GM23248 (cell line): ENCODE results near the gene RBM43. TPM values are rescaled to one million over a fixed set of nuclear protein-coding genes. Genes with fewer than 3 reads are reported as not detected.

ENCODE experiments used
- DNase-seq: peaks from one replicate; pipeline ENCODE4 v3.0.0-alpha.2; 2015
- H2AFZ ChIP-seq: fragments of 200-600 bp; sonication (generic); 2 replicates; pipeline ENCODE4 v1.6.1; 2016; ENCODE audit warnings: antibody characterized with exemption
- H3F3A ChIP-seq: fragments of 200-600 bp; sonication (generic); 2 replicates; pipeline ENCODE4 v1.6.1; 2016; ENCODE audit warnings: mild to moderate bottlenecking, antibody characterized with exemption, mixed run types; ENCODE audit not compliant: insufficient read depth
- H3K27ac ChIP-seq: fragments of 200-600 bp; sonication (generic); 2 replicates; pipeline ENCODE4 v1.5.1; 2016; ENCODE audit warnings: mild to moderate bottlenecking
- H3K27me3 ChIP-seq: fragments of 200-600 bp; sonication (generic); replicated peaks from 2 replicates; pipeline ENCODE4 v1.6.1; 2016; ENCODE audit warnings: mild to moderate bottlenecking; ENCODE audit not compliant: insufficient read depth
- H3K36me3 ChIP-seq: fragments of 200-600 bp; sonication (generic); 2 replicates; pipeline ENCODE4 v1.6.1; 2016; ENCODE audit warnings: low read depth, mild to moderate bottlenecking
- H3K4me1 ChIP-seq: fragments of 200-600 bp; sonication (generic); 2 replicates; pipeline ENCODE4 v1.6.1; 2016; ENCODE audit warnings: mild to moderate bottlenecking; ENCODE audit not compliant: insufficient read depth
- H3K4me2 ChIP-seq: fragments of 200-600 bp; sonication (generic); one replicate; pipeline ENCODE4 v1.6.1; 2016; ENCODE audit warnings: mild to moderate bottlenecking; ENCODE audit not compliant: unreplicated experiment
- H3K4me3 ChIP-seq: fragments of 200-600 bp; sonication (generic); 2 replicates; pipeline ENCODE4 v1.5.1; 2016; ENCODE audit warnings: mild to moderate bottlenecking
- H3K79me2 ChIP-seq: fragments of 200-600 bp; sonication (generic); 2 replicates; pipeline ENCODE4 v1.6.1; 2016; ENCODE audit warnings: mild to moderate bottlenecking; ENCODE audit not compliant: insufficient read depth
- H3K9ac ChIP-seq: fragments of 200-600 bp; sonication (generic); 2 replicates; pipeline ENCODE4 v1.6.1; 2016; ENCODE audit warnings: mild to moderate bottlenecking
- H3K9me2 ChIP-seq: fragments of 200-600 bp; sonication (generic); 2 replicates; pipeline ENCODE4 v1.6.1; 2016; ENCODE audit warnings: mixed run types, mild to moderate bottlenecking, moderate library complexity; ENCODE audit not compliant: insufficient read depth
- H3K9me3 ChIP-seq: fragments of 200-600 bp; sonication (generic); one replicate; pipeline ENCODE4 v1.6.1; 2017; ENCODE audit warnings: low read depth
- H4K20me1 ChIP-seq: fragments of 200-600 bp; sonication (generic); 2 replicates; pipeline ENCODE4 v1.6.0; 2016; ENCODE audit not compliant: insufficient read depth
- EZH2 ChIP-seq: fragments of 200-600 bp; sonication (generic); IDR thresholded peaks from 2 replicates; pipeline ENCODE4 v1.6.1; 2018; ENCODE audit warnings: antibody characterized with exemption, mild to moderate bottlenecking; ENCODE audit not compliant: insufficient read depth, poor library complexity, severe bottlenecking
- EZH2phosphoT487 ChIP-seq: fragments of 200-600 bp; sonication (generic); IDR thresholded peaks from 2 replicates; pipeline ENCODE4 v1.6.1; 2018; ENCODE audit warnings: antibody characterized with exemption, moderate library complexity, mild to moderate bottlenecking, low read depth; ENCODE audit not compliant: insufficient read depth
- WGBS, 2 experiments: methylation state at CpG; one replicate each; pipeline ENCODE4 v1.1.6; 2015 to 2017; ENCODE audit warnings: low lambda C conversion rate in 2 of 2, low coverage in 1 of 2; ENCODE audit errors: missing lambda C conversion rate in 2 of 2; 5-methylcytosine and 5-hydroxymethylcytosine counted together
- in situ Hi-C: fragments of 300-500 bp; cut with MboI; formaldehyde crosslinking; loops from 2 replicates; pipeline ENCODE4 v1.15.0; 2020
- polyA plus RNA-seq: library from polyadenylated mRNA; unstranded; fragments of >200 nt; fragmentation: Nextera tagmentation; extraction: Ambion mirVana; gene quantifications from 2 replicates; pipeline ENCODE4 v1.2.1, GENCODE V29; 2016
- total RNA-seq: library from RNA; depleted of rRNA; stranded (reverse); fragments of >200 nt; shearing (Covaris generic); gene quantifications from 2 replicates; pipeline ENCODE4 v1.2.3, GENCODE V29; 2014

The RBM43 gene
- total and polyA plus RNA-seq, 2 experiments from 2014 or later: 3.1 to 6.8 TPM

DNA sequence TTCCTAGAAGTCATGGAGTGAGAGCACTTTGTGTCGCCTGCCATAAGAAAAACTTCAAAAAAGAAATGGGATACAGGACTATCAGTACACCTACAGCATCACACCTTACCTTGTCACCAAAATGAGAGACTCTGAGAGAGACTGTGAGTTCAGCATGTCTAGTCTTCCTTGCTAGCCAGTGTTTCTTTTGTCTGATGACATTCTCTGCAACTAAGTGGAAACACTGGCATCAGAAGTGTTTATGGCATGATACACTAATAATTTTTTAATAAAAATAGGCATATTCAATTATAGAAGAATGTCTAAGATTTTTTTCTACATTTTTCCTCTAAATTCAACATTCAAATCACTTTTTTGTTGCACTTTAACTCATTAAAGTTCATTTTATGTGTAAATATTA, 9.0 kb downstream of the RBM43 start:
- in situ Hi-C loops: no loop called here
- DNase-seq: no peak
- Histone ChIP-seq H3K36me3 (peaks cover 15% of the 10 kb centered on the region), H2AFZ (no peak overlapping the region), H3K9ac (no peak overlapping the region), H3K4me3 (no peak overlapping the region), H3F3A (peaks cover 13% of the 10 kb centered on the region), H3K27ac (no peak overlapping the region), H3K4me2 (no peak overlapping the region), H3K27me3 (no peaks in the 10 kb centered on the region), H3K4me1 (peaks cover 10% of the 10 kb centered on the region), H3K9me2 (no peaks in the 10 kb centered on the region), H3K9me3 (no peaks in the 10 kb centered on the region), H3K79me2 (0 out of 2 replicates have a peak, but pooled peaks cover 9% of the 10 kb centered on the region), H4K20me1 (no peaks in the 10 kb centered on the region)
- 90 to 100% methylated on average over 1 of the region's 1 CpG for whole genome bisulfite sequencing, 2 experiments
- TF ChIP-seq EZH2 (no peak), EZH2phosphoT487 (no peak)

GRCh38 chr2:151251012-151251411, 10.7 kb downstream of the RBM43 start:
- Histone ChIP-seq H3K36me3 (peaks cover 15% of the 10 kb centered on the region), H3K9me2 (no peaks in the 10 kb centered on the region), H4K20me1 (no peaks in the 10 kb centered on the region), H3K79me2 (no peaks in the 10 kb centered on the region), H3F3A (peaks cover 13% of the 10 kb centered on the region), H3K9ac (no peak overlapping the region), H2AFZ (no peak overlapping the region), H3K9me3 (no peaks in the 10 kb centered on the region), H3K27ac (peak overlapping the region; percentile 40), H3K4me1 (peaks cover 10% of the 10 kb centered on the region), H3K27me3 (no peaks in the 10 kb centered on the region), H3K4me3 (no peak overlapping the region), H3K4me2 (no peak overlapping the region)
- in situ Hi-C loops: no loop called here
- 87 to 100% methylated on average over 1 of the region's 1 CpG for WGBS, 2 experiments
- no peak for TF ChIP-seq EZH2phosphoT487
- TF ChIP-seq EZH2: no peak
- DNase-seq: peak; percentile 88

GRCh38 chr2:151247432-151247831, 14.2 kb downstream of the RBM43 start:
- Histone ChIP-seq H3K27me3 (no peaks in the 10 kb centered on the region), H3K9me3 (no peaks in the 10 kb centered on the region), H3K4me1 (peaks cover 10% of the 10 kb centered on the region), H3K79me2 (no peaks in the 10 kb centered on the region), H3K27ac (no peak overlapping the region), H2AFZ (no peak overlapping the region), H3K9me2 (no peaks in the 10 kb centered on the region), H3K4me3 (no peak overlapping the region), H3K36me3 (peaks cover 15% of the 10 kb centered on the region; the same call in 1 of the 2 replicates), H3K4me2 (no peak overlapping the region), H3F3A (peaks cover 13% of the 10 kb centered on the region), H3K9ac (no peak overlapping the region), H4K20me1 (no peaks in the 10 kb centered on the region)
- DNase-seq: no peak
- TF ChIP-seq EZH2: no peak
- TF ChIP-seq EZH2phosphoT487: no peak
- in situ Hi-C loops: loop anchor here (10.0 kb wide), 2 partner anchors 763 to 1653 kb away; partner anchors contain the start of gene RND3

GRCh38 chr2:151246152-151246551, 15.5 kb downstream of the RBM43 start:
- H3K4me3 ChIP-seq: no peak overlapping the region
- DNase-seq: no peak
- in situ Hi-C loops: loop anchor here (10.0 kb wide), 2 partner anchors 761 to 1651 kb away; partner anchors contain the start of gene RND3
- H3K9ac ChIP-seq: no peak overlapping the region
- peaks cover 13% of the 10 kb centered on the region for H3K4me1 ChIP-seq
- WGBS, 2 experiments: 84 to 89% methylated on average over 1 of the region's 1 CpG
- H3K36me3 ChIP-seq: peaks cover 15% of the 10 kb centered on the region; the same call in 1 of the 2 replicates
- H3K27ac ChIP-seq: no peak overlapping the region
- no peak overlapping the region for H3K4me2 ChIP-seq
- TF ChIP-seq EZH2: no peak
- no peak for TF ChIP-seq EZH2phosphoT487
- no peaks in the 10 kb centered on the region for H3K27me3 ChIP-seq
- no peaks in the 10 kb centered on the region for H3K79me2 ChIP-seq
- no peaks in the 10 kb centered on the region for H3K9me3 ChIP-seq
- H4K20me1 ChIP-seq: no peaks in the 10 kb centered on the region
- no peaks in the 10 kb centered on the region for H3K9me2 ChIP-seq
- no peak overlapping the region for H2AFZ ChIP-seq
- H3F3A ChIP-seq: peaks cover 6% of the 10 kb centered on the region
